ENCODE measurements around the gene SHC2.
"Not testable (repeated sequence)": the region's sequence is repeated elsewhere in the genome, so short reads cannot be mapped to it uniquely, and the experiment has no call there.

SHC2 gene

GRCh38 chr19:440391-441212 is 20.2 kb downstream of the SHC2 start:
- no peak for DNase-seq (ENCODE audit: low spot score in 2 of 2)
- no peaks in the 10 kb centered on the region for H3K36me3 ChIP-seq (replicated peaks)
- in situ Hi-C loops (cut with MboI; ENCODE audit: low sequenced_read_pairs): loop anchor here (10.0 kb wide), 1 partner anchor 116 kb away; no protein-coding TSS in a partner anchor
- no peaks in the 10 kb centered on the region for H3K27me3 ChIP-seq (ENCODE audit: low read depth)
- no peaks in the 10 kb centered on the region for H3K4me1 ChIP-seq
- no peaks in the 10 kb centered on the region for H3K9me3 ChIP-seq
- no peak overlapping the region for H3K4me3 ChIP-seq

GRCh38 chr19:439167-439900 is 21.5 kb downstream of the SHC2 start:
- Histone ChIP-seq H3K9me3 (no peaks in the 10 kb centered on the region), H3K4me1 (no peaks in the 10 kb centered on the region), H3K4me3 (no peak overlapping the region), H3K36me3 (replicated peaks) (no peaks in the 10 kb centered on the region), H3K27me3 (ENCODE audit: low read depth) (no peaks in the 10 kb centered on the region)
- DNase-seq (ENCODE audit: low spot score in 2 of 2): no peak
- in situ Hi-C loops (cut with MboI; ENCODE audit: low sequenced_read_pairs): no loop called here

GRCh38 chr19:438416-438958 is 22.3 kb downstream of the SHC2 start:
- Histone ChIP-seq H3K36me3 (replicated peaks) (no peaks in the 10 kb centered on the region), H3K9me3 (no peaks in the 10 kb centered on the region), H3K4me1 (no peaks in the 10 kb centered on the region), H3K4me3 (no peak overlapping the region), H3K27me3 (ENCODE audit: low read depth) (no peaks in the 10 kb centered on the region)
- DNase-seq (ENCODE audit: low spot score in 2 of 2): no peak
- in situ Hi-C loops (cut with MboI; ENCODE audit: low sequenced_read_pairs): no loop called here

GRCh38 chr19:437041-437440 is 23.8 kb downstream of the SHC2 start:
- Histone ChIP-seq H3K36me3 (replicated peaks) (no peaks in the 10 kb centered on the region), H3K4me1 (no peaks in the 10 kb centered on the region), H3K27me3 (ENCODE audit: low read depth) (no peaks in the 10 kb centered on the region), H3K4me3 (no peak overlapping the region), H3K9me3 (no peaks in the 10 kb centered on the region)
- in situ Hi-C loops (cut with MboI; ENCODE audit: low sequenced_read_pairs): no loop called here
- no peak for DNase-seq (ENCODE audit: low spot score in 2 of 2)

GRCh38 chr19:436413-436950 is 24.4 kb downstream of the SHC2 start:
- DNase-seq (ENCODE audit: low spot score in 2 of 2): no peak
- Histone ChIP-seq H3K36me3 (replicated peaks) (no peaks in the 10 kb centered on the region), H3K27me3 (ENCODE audit: low read depth) (no peaks in the 10 kb centered on the region), H3K9me3 (no peaks in the 10 kb centered on the region), H3K4me3 (no peak overlapping the region), H3K4me1 (no peaks in the 10 kb centered on the region)
- in situ Hi-C loops (cut with MboI; ENCODE audit: low sequenced_read_pairs): no loop called here

GRCh38 chr19:435707-436412 is 25.0 kb downstream of the SHC2 start:
- no peak for DNase-seq (ENCODE audit: low spot score in 2 of 2)

GRCh38 chr19:435056-435706 is 25.7 kb downstream of the SHC2 start:
- Histone ChIP-seq H3K27me3 (ENCODE audit: low read depth) (no peaks in the 10 kb centered on the region), H3K36me3 (replicated peaks) (no peaks in the 10 kb centered on the region), H3K4me3 (no peak overlapping the region), H3K4me1 (no peaks in the 10 kb centered on the region), H3K9me3 (no peaks in the 10 kb centered on the region)
- DNase-seq (ENCODE audit: low spot score in 2 of 2): no peak
- in situ Hi-C loops (cut with MboI; ENCODE audit: low sequenced_read_pairs): no loop called here

More at GRCh38 chr19:435707-436412, 25.0 kb downstream of the SHC2 start:
- Histone ChIP-seq H3K9me3 (no peaks in the 10 kb centered on the region), H3K4me3 (no peak overlapping the region), H3K27me3 (ENCODE audit: low read depth) (no peaks in the 10 kb centered on the region), H3K4me1 (no peaks in the 10 kb centered on the region), H3K36me3 (replicated peaks) (no peaks in the 10 kb centered on the region)
- in situ Hi-C loops (cut with MboI; ENCODE audit: low sequenced_read_pairs): no loop called here

GRCh38 chr19:434152-434960 is 26.5 kb downstream of the SHC2 start:
- in situ Hi-C loops (cut with MboI; ENCODE audit: low sequenced_read_pairs): no loop called here
- Histone ChIP-seq H3K4me1 (no peaks in the 10 kb centered on the region), H3K36me3 (replicated peaks) (no peaks in the 10 kb centered on the region), H3K4me3 (no peak overlapping the region), H3K9me3 (no peaks in the 10 kb centered on the region), H3K27me3 (ENCODE audit: low read depth) (no peaks in the 10 kb centered on the region)
- DNase-seq (ENCODE audit: low spot score in 2 of 2): no peak

- Histone ChIP-seq H3K36me3 (replicated peaks) (no peaks in the 10 kb centered on the region), H3K9me3 (no peaks in the 10 kb centered on the region), H3K27me3 (ENCODE audit: low read depth) (no peaks in the 10 kb centered on the region), H3K4me1 (no peaks in the 10 kb centered on the region), H3K4me3 (no peak overlapping the region)
- no peak for DNase-seq (ENCODE audit: low spot score in 2 of 2)
- in situ Hi-C loops (cut with MboI; ENCODE audit: low sequenced_read_pairs): no loop called here
Measured at GRCh38 chr19:430701-431100, 30.1 kb downstream of the SHC2 start.

GRCh38 chr19:428149-428548 is 32.7 kb downstream of the SHC2 start:
- H3K36me3 ChIP-seq (replicated peaks): no peaks in the 10 kb centered on the region
- no peaks in the 10 kb centered on the region for H3K4me1 ChIP-seq
- no peaks in the 10 kb centered on the region for H3K27me3 ChIP-seq (ENCODE audit: low read depth)
- in situ Hi-C loops (cut with MboI; ENCODE audit: low sequenced_read_pairs): no loop called here
- H3K4me3 ChIP-seq: no peak overlapping the region
- no peaks in the 10 kb centered on the region for H3K9me3 ChIP-seq
- DNase-seq (ENCODE audit: low spot score in 2 of 2): no peak

- H3K36me3 ChIP-seq (replicated peaks); H3K9me3 ChIP-seq; H3K4me1 ChIP-seq; in situ Hi-C loops (cut with MboI; ENCODE audit: low sequenced_read_pairs); DNase-seq (ENCODE audit: low spot score in 2 of 2); H3K4me3 ChIP-seq; H3K27me3 ChIP-seq (ENCODE audit: low read depth): not testable (repeated sequence)
Measured at GRCh38 chr19:427675-428074, 33.2 kb downstream of the SHC2 start.

GRCh38 chr19:426725-427445 is 33.9 kb downstream of the SHC2 start:
- in situ Hi-C loops (cut with MboI; ENCODE audit: low sequenced_read_pairs): no loop called here
- DNase-seq (ENCODE audit: low spot score in 2 of 2): no peak
- no peaks in the 10 kb centered on the region for H3K27me3 ChIP-seq (ENCODE audit: low read depth)
- H3K36me3 ChIP-seq (replicated peaks): no peaks in the 10 kb centered on the region
- no peak overlapping the region for H3K4me3 ChIP-seq
- H3K9me3 ChIP-seq: no peaks in the 10 kb centered on the region
- no peaks in the 10 kb centered on the region for H3K4me1 ChIP-seq

Measured in HAP-1 (cell line).